Stimulated activated CD4-positive, alpha-beta T cell treated with anti-CD3 and anti-CD28 coated beads, Interleukin-4, amount 100 ng/mL, for 24 hours (primary cell): ENCODE results near the gene BBLN.
A peak's percentile ranks its signal among the peaks of the same experiment; 100 is the strongest.
"Not testable (repeated sequence)": the region's sequence is repeated elsewhere in the genome, so short reads cannot be mapped to it uniquely, and the experiment has no call there.

Source experiments
- DNase-seq: peaks from one replicate; pipeline ENCODE4 v3.0.0-alpha.2; 2020

BBLN gene

DNA sequence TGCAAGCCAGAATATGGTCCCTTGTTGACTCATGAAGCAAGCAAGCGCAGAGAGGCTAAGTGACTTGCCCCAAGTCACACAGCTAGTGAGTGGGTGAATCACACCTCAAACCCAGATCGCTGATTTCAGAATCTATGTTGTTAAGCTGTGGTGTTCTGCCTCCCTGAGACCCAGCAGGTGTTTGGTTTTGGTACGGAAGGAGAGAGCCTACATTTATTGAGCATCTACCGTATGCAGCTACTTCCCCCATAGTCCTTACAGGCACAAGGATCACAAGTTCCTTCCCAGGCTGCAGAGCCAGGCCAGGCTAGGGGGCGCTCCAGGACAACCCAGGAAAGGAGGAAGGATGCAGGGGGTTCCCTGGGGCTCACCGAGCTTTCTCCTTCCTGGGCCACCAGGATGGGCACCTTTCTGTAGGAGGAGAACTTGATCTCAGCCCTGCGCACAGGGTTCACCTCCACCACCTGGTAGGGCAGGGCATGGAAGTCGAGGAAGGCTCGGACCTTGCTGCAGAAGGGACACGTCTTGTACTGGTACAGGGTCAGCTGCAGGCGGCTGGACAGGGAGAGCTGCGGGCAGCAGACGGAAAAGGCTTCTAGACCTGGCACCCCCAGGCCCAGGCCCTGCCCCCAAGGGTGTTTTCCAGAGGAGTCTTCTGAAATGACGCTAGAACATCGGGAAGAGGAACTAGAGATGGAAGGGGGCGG is 35.0 kb upstream of the BBLN start:
- DNase-seq, result peak; percentile 39

DNA sequence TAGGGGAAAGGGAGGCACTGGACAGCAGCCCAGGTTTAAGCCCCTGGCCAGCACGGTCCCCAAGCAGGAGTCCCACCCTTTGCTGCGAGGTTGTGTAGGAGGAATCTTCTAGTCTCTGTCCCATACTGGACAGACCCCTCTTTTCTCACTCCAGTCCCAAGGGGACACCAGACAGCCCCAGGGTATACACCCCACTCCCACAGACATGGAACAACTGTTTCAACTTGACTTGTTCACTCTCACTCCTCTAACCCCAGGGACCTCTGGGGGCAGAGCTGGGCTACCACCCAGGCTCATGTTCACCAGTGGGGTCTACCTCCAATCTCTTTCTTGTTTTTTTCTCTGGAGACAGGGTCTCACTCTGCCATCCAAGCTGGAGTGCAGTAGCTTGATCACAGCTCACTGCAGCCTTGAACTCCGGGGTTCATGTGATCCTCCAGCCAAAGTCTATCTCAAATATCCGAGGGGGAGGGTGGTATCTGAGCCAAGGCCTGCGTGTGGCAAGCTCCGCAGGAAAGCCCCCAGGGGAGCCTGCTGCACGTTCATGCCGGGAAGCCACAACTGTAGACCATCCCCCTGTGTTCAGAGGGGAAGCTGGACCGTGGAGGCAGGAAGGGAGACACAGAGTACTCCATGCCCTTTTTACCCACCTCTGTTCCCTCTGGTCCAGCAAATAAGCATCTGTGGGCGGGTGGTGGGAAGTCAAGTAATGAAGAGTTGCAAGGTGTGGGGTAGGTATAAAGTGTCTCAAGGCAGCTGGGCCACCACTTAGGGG is 34.3 kb upstream of the BBLN start:
- DNase-seq, result no peak

DNA sequence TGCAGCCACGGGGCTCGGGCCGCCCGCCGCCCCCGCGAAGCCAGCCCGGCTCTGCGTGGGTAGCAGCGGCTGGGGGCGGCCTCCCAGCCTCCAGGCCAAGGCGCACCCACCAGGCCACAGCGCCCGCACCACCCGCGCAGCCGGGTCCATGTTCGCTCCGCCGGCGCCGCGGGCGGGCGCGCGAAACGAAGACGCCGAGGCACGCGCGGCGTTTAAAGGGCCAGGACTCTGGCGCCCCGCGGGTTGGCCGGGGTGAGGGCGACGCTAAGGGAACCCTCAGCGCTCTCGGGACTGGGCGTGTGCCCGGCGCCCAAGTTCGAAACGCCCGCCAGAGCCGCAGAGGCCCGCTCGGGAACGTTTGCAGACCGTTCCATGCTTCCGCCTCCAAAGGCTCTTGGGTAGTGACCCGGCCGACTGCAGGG is 32.5 kb upstream of the BBLN start, which contains the start of gene PTGES2:
Gene PTGES2 (minus strand): TSS at position 162 of the 422 bp plus-strand sequence. CDS start 12 bp downstream, at position 150.
- DNase-seq, result peak; percentile 77

DNA sequence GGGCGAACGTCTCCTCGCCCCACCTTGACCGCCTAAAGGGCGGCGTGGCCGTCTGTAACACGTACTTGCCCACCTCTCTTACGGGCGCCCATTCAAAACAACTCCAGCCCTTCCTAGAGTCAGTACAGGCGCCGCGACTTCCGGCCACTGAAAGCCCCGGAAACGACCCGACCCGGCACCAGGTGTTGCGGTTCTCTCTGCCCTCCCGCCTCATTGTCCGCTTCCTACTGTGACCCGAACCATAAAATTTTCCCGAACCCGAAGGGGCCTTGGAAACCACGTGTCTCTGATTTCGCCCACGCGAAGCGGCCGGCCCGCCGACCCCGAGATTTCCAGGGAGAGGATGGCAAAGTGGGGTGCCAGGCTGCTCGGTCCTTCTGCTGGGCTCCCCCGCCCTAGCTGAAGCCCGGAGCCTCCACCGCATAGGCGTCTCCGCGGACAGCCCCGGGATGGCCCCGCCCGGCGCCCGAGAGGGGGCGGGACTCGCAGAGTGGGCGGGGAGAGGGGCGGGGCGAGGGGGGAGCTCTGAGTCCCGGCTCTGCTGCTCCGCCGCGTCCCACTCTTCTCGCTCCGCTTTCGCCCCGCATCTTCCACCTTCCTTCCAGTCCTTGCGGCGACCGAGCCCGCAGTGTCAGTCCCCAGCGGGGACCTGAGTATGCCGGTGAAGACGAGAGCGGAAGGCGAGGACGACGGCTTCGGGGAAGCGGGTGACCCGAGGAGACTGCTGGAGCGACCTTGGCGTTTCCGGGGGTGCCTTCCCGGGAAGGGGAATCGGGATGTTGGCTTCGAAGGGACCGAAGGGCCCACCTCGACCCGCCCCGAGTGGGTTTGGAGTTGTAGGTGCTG is 31.9 kb upstream of the BBLN start:
- peak; percentile 85 for DNase-seq

DNA sequence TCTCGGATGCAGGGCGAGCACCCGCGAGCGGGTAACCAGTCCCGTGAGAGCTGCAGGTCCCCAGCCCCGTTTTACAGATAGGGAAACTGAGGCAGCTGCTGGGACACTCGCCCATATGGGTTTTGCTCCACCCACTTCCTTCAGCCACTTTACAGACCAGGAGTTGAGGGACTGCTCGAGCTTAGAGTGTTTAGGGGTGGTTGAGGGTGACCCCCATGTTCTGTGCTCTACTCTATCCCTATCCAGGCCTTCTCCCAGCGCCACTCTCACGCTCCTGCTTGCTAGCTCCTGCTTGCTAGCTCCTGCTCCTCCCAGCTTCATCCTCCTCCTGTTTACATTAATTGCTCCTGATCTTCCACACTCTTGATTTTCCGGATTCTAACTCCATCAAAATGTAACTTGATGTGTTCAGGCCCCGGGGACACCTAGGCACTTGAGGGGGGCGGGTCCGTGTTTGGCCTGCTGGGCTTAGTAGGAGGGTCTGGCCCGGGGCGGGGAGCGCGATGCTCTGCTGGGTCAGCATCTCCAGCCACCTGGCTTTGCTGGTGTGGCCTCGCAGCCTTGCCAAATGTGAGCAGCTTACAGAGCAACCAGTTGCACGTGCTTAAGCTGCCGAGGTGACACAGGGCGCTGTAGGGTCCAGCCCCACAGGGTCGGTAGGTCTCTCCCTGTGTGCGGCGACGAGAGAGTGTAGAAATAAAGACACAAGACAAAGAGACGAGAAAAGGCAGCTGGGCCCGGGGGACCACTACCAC is 31.1 kb upstream of the BBLN start:
- no peak for DNase-seq

DNA sequence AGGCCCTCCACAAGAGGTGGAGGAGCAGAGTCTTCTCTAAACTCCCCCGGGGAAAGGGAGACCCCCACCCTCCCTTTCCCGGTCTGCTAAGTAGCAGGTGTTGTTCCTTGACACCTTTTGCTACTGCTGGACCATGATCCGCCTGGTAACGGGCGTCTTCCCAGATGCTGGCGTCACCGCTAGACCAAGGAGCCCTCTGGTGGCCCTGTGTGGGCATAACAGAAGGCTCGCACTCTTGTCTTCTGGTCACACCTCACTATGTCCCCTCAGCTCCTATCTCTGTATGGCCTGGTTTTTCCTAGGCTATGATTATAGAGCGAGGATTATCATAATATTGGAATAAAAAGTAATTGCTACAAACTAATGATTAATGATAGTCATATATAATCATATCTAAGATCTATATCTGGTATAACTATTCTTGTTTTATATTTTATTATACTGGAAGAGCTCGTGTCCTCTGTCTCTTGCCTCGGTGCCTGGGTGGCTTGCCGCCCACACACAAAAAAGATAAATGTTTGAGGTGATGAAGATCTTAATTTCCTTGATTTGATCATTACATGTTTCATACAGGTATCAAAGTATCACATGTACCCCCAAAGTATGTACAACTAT is 30.0 kb upstream of the BBLN start:
- peak; percentile 64 for DNase-seq

DNA sequence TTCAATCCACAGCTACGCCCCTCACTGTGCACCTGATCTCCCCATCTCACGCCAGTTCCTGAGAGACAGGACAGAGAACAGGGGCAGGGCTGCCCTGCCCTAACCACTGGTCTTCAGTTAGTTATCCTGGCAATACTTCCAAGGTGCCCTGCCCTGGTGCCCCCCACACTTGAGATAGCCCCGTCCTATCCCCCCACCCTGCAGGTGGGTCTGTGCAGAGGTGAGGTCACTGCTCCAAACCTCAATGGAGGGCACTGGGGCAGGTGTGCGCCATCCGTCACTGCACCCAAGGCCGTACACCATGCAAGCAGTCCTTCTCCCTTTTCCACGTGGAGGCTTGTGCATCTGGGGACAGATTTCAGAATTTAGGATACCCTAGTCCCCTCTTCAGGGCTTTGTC is 29.4 kb upstream of the BBLN start:
- DNase-seq, result not testable (repeated sequence)

DNA sequence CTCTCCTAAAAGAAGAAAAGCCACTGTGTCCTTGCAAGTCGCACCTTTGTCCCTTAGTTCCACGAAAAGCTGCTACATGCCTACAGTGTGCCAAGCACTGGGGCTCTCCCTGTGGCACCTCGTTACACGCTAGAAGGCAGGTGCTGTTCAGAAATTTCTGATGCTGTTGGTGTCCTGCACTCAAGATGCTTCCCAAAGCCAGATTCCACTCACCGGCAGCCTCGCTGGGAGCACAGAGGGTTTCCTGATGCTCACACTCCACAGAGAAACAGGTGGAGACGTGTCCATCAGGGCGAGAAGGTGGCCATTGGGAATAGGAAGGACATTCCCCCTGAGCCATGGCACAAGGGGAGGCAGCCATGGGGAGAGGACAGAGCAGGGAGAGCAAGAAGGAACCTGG is 28.7 kb upstream of the BBLN start:
- not testable (repeated sequence) for DNase-seq

DNA sequence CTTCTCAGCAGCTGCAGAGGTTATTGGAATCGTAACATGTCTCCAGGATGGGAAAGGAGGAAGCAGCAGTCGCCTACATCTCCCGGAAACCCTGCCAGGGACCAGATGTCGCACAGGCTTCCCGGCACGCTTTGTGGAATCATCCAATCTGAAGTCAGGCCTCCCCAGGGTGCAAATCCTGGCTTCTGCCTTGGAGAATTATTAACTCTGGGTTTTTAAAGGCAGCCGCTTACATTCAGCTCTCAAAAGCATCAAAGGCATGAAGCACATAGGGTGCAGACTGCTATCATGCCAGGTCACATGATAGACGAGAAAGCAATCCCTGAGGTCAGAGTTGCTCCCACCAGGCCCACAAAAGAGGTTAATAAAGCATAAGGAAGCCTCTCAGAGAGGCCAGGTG is 27.9 kb upstream of the BBLN start:
- DNase-seq, result not testable (repeated sequence)

DNA sequence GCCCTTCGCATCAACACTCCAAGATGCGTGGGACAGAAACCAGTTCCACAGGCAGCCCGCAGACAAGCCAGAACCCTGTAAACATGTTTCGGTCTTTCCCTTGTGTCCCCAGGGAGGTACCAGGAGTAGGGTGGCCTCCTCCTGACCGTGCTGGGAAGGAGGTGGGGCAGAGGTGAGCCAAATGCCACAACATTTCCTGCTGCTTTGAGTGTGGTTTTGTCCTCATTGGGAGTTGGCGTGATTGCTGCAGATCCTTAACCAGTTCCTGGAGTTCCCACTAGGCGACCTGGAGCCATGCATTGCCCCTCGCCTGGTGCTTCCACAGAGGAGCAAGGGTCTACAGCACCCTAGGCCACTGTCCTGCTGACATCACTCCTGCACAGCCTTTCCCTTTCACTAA is 24.5 kb upstream of the BBLN start:
- not testable (repeated sequence) for DNase-seq

DNA sequence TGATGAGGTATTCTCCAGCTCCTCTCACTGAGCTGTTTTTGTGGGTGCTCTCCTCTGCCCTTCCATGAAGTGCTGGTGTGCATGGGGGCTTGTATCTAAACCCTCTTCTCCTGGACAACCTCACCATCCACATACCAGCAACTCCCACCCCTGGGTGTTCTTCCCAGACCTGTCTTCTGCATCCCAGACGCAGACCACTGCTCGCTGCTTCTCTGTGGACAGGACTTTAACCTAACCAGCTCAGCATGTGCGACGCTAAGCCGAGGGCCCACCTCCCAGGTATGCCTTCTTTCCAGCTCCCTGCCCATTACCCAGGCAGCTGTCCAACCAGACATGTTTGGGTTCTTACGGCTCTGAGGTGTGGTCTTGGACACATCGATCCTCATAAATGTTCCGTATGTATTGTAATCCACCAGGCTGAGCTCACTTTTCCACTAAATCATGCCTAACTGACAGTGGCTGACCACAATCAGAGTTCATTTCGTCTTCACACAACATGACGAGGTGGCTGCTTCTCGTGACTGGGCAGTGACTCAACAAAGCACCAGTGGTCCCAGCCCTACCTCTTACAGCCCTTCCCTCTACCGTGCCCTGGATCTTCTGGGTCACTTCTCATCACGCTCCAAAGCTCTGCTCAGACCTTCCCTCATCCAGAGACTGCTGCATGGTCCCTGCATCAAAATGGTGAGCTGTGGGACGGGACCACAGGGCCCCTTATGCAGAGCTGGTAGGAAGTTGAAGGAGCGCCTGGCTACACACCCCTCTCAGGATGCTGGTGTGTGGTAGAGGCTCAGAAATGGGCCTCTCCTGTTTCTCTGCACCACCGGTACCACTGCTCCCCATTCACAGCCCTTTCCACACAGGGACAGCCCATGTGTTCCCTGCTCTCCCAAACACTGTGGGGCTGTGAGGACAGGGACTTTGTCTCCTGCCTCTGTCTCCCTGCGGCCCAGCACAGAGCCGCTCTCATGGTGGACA is 23.0 kb upstream of the BBLN start:
- DNase-seq, result no peak

DNA sequence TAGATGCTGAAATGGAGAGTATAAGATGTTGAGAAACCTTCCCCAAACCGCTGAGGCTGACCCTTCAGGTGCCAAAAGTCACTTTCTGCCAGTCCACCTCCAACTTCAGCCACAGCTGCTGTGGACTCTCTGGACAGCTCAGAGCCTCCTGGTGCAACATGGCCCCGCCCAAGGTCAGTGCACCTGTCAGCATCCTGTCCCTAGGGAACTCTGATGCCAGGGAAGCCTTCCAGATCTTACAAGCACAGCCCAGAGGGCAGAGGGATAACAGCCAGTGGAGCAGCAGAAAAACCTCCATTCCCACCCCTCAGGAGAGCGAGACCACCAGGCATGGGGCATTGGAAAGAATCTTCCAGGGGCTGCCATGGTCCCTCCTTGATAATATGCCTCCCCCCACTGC is 22.1 kb upstream of the BBLN start:
- no peak for DNase-seq

DNA sequence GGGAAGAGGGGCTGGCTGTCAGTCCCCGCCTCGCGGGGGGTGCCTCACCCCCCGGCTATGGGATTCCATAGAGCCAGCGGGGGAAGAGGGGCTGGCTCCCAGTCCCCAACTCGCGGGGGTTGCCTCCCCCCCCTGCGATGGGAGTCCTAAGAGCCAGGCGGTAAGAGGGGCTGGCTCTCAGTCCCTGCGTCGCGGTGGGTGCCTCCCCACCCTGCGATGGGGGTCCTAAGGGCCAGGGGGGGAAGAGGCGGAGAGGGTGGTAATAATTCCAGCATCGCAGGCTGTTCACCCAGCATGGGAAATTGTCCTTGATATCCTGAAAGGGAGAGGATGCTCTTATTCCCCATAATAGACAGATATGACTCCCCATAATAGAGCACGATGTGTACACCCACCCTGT is 20.4 kb upstream of the BBLN start:
- DNase-seq, result no peak

DNA sequence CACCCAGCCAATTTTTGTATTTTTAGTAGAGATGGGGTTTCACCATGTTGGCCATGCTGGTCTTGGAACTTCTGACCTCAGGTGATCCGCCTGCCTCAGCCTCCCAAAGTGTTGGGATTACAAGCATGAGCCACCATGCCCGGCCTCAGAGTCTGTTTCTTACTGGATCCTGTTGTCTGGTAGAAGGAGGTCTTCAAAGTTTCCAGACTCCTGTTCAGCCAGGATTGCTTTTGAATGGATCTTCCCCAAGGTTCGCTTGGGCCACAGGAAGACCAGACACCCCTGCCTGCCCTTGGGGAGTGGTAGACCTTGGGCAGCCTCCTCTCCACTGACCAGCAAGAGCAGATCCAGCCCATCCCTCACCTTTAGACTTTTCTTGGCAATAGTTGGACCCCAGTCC is 18.5 kb upstream of the BBLN start:
- DNase-seq, result no peak

DNA sequence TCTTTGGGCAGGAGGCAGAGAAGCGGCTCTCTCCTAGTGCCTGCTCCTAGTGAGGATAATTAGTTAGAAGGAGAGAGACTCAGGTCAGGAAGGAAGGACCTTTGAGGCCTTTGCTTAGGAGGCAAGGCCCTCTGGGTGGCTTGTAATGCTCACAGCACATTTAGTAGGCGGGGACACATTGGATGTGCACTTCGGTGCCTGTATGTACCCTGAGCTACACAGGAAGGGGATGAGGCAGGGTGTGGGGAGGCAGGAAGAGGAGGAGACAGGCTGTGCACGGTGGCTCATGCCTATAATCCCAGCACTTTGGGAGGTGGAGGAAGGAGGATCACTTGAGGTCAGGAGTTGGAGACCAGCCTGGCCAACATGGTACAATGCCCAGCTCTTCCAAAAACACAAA is 18.0 kb upstream of the BBLN start:
- no peak for DNase-seq

DNA sequence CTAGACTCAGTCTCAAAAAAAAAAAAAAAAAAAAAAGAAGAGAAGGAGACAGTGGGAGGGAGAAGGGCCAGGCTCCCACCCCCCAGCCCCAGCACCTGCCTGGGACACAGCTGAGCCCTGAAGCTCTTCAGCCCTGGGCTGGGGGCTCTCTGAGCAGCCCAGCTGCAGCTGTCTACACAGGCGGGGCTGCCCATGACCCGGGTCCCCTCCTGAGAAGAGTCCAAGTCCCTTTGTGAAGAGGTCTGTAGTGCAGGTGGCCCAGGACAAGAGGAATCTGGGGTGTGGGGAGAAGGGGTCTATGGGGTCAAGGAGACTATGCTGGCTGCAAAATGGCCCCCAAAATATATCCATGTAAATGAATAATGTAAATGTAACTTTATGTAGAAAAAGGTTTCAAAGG is 17.5 kb upstream of the BBLN start:
- DNase-seq, result no peak

DNA sequence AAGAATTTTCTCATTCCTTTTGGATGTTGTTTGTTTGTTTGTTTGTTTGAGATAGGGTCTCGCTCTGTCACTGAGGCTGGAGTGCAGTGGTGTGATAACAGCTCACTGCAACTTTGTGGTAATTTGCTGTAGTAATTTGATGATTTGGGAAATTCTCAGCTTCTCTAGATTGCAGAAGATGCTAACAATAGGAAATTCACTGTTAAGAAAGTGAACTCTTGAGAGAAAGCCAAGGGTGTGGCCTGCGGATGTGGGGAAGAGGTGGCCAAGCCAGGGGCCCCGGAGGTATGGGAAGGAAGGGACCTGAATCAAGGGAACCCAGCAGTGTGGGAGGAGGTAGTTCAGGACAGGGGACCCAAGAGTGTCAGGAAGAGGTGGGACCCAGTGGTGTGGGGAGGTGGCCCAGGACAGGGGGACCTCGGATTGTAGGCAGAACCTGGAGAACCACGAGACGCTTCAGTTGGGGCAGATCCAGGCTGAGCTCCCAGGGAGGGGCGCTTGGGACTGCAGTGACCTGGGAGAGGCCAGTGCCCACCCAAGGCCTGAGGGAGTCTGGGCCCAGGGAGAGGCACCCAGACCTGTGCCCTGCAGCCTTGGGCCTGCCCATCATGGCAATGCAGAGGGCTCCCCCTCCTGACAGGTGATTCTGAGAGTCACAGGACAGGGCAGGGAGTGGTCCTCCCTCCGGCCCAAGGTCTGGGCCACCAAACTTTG is 16.4 kb upstream of the BBLN start:
- no peak for DNase-seq

DNA sequence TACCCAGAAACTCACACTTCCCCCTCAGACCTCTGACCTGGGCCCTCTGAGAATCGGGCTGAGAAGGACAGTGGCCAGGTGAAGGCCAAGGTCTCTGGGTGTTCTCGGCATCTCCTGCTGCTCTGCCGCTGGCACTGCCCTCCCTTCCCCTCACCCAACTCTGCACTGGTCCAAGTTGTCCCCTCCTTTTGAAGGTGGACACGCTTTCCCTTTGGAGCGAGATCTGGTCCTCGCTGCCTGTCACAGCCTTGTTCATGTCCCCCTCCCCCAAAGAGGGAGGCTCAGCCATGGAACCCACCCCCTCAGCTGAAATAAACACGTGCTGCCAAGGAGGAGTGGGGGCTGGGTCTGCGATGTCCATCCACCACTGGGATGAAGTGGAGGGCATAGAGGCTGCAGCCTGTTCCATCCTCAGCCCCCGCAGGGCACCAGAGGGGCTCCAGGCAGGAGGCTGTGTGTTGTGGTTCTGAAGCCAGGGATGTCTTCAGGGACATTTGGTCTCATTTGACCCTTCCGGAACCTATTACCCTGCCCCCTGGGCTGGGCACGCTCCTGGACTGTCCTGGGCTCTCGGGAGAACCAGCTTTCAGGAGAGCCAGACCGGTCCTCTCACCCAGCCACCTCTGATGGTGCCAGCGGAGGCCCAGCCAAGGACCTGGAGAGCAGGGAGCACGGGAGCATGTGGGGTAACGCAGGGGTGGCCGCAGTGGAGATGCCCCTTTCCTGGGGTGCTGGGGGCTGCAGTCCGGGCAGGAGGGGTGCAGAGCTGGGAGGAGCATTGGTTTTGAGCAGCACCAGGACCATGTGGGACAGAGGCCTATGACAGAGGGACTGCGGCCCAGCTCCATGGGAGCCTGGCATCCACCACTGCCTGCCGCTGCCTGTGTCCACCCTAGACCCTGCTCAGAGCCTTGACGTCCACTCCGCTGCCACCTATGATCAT is 15.6 kb upstream of the BBLN start:
- DNase-seq, result no peak

DNA sequence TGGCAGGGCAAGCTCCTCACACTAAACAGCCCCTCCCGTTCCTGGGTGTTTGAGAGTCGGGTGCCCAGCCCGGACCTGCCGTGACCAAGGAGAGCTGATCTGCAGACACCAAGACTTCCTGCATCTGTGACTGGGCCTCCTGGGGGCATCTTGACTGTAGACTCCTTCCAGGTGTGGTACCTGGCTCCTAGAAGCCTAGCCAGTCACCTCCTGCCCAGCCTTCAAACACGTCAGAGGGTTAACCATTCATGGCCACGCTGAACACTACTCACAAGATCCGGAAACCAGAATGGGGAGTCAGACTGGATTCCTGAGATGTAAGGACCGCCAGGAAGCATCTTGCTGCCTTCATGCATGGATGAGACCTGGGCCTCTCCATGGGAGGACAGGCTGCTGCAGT is 14.5 kb upstream of the BBLN start:
- DNase-seq, result no peak
